NCI-H187 treated with DMSO at 0.1 percent for 48 hours (cell line): ENCODE data around the gene CMTM6.
"Not testable (repeated sequence)": the region's sequence is repeated elsewhere in the genome, so short reads cannot be mapped to it uniquely, and the experiment has no call there.

Source experiments
- DNase-seq: peaks from one replicate; lab custom pipeline; 2025; lab: John Stamatoyannopoulos, UW

The CMTM6 gene

DNA sequence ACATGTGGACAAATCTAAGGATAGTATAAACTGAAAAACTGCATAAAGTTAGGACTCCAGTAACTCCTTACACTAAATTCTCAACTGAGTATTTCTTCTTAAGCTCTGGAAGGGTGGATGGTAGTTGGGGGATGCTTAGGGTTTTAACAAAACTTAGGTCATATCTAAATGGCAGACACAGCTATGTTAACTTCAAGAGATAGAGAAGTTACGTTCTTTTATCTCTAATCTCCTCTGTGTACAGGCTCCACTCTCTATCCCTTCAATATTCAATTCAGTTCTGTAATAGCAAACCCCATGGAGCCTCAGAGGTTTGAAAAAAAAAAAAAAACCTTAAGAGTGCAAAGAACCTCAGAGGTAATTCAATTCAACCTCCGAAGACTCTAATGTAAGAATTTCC is 3.1 kb downstream of the CMTM6 start:
- DNase-seq: no peak

GRCh38 chr3:32498992-32499391 is 3.7 kb downstream of the CMTM6 start:
- DNase-seq: no peak

GRCh38 chr3:32498252-32498651 is 4.4 kb downstream of the CMTM6 start:
- no peak for DNase-seq

DNA sequence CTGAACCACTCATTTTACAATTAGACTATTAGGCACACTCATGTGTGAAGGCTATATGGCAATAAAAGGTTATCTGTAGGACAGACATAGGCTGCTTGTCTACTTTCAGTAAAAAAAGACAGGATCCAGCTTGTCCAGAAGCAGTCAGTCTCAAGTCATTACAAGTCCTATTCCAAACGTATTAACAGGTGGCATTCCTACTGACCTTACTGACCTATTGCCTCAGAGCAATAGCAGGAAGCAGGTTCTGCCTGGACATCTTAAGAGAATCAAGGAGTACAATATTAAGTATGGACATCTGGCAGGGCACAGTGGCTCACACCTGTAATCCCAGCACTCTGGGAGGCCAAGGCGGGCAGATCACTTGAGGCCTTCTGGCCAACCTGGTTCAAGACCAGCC is 7.0 kb downstream of the CMTM6 start:
- no peak for DNase-seq

DNA sequence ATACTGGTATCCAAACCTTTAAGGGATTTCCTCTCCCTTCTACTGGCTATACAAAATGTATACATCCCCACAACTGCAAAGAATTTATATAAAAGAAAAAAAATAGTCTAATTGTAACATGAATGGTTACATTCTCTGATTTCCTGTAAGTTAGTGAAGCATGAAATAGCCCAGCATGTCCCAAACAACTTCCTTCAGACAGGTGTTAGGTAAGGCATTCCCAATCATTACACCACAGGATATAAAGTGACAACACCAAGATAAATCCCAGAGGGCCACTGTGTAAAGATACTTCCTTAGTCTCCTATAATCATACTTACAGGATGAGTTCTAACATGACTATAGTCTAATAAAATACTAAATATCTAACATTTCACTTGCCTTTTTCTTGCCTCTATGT is 7.6 kb downstream of the CMTM6 start:
- DNase-seq: no peak

DNA sequence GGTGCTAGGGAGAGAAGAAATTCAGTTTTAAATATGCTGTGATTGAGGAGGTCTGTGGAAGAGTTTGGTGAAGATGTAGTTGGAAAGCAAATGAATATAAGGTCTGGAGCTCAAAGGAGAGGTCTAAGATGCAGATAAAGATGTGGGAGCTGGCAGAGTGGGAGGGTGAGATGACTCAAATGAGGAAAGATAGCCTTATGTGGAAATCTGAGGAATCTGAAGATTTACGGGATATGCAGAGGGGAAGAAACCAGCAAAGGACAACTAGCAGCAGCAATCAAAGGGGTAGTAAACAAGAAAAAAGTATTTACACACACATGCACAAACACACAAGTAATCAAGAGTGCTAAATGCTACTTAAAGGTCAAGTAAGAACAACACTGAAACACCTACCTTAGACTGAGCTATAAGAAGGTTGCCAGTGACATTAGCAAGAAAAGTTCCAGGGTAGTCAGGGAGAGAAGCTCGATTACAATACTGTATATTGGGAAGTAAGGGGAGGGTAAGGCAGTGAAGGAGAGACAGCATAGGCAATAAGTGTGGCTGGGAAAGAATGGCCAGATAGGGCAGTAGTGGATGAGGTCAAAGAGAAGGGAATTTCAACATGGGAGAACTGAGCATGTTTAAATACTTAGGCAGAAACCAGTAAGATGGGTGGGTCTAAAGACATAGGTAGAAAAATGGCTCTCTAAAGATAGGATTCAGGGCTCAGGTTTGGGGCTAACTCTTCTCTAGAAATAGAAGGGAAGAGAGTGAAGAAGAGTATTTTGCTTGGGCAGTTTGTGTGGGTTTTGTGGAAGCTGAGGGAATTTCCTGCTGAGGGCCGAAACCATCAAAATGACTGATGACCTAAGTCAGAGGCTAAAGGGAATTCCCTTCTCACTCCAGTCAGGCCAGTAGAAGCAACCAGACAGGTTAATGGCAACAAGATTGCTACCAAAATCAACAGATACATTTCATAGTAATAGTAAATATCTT is 8.9 kb downstream of the CMTM6 start:
- DNase-seq: no peak

- DNase-seq: no peak
These were observed 9.8 kb downstream of the CMTM6 start for GRCh38 chr3:32492684-32493436.

DNA sequence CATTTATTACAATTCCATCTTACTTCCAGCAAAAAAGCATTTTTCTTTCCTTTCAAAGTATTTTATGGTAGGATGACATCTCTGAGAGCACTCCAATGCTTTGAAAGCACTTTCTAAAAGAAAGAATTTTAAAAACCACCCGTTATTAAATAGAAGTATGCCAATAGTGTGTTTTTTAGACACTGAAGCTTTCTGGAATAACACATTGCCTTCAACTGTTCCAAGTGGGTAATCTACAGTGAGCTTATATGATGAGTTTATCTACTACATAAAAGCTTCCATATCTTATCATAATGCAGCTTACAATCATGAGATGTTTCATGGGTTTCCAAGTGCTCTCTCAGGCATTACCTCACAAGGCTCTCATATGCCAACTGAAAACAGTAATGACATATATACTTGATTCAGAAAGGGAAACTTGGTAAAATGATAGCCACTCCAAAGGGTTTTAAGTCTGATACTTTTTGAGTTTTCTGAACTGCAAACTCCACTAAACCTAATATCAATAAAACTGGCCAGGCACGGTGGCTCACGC is 14.1 kb downstream of the CMTM6 start:
- no peak for DNase-seq

GRCh38 chr3:32487781-32488473 is 14.7 kb downstream of the CMTM6 start:
- DNase-seq: no peak

- no peak for DNase-seq
These were observed 18.2 kb downstream of the CMTM6 start for GRCh38 chr3:32484436-32484835.

- no peak for DNase-seq
These were observed 18.9 kb downstream of the CMTM6 start for GRCh38 chr3:32483772-32484171.

DNA sequence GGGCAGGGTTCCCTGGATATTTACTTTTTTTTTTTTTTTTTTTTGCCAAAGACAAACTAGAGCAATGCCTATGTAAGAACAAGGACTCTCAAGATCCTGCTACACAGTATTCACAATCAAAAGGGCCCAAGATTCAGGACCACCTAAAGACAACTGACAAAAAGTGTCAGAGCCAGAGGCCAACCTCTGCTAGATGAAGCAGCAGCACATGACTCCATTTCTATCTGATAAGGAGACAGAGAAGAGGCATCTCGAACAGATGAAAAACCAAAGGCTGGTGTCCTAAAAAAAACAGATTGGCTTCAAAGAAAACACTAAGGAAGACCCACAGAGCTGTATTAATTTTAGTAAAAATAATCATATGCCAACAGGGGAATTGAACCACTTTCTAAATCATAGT is 20.0 kb downstream of the CMTM6 start:
- DNase-seq: no peak

DNA sequence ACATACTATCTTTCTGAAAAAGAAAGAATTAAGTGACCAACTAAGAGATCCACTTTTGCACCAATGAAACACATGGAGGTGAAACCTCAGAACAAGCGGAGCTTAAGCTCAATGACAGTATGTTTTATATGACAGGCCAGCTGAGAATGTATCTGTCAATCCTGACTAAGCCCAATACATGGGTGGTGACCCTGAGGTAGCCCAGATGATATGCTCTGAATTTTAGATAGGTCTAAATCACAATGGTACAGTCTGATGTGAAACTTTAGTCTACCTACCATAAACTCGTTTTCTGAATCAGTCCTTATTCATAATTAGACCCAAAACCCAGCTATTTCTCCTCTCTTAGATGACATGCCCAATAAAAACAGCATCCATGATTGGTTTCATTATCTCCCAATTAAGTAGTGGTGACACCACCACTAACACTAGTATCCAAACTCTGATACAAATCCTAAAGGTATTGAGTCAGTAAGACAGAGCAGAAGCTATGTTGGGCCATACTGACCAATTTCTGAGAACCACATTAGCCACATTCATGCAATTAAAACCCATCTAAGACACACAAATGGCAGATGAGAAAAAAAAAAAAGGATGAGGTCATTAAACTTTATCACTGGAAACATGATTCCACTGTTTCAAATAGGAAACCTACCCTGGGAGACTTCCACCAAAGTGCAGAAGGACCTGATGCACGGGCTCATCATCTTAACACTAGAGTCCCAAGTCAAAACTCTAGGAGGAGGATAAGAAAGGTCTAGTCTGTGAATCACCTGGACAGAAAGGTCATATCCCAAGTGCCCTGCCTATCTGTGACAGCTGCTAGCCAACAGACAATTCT is 20.6 kb downstream of the CMTM6 start:
- no peak for DNase-seq

- DNase-seq: no peak
These were observed 22.0 kb downstream of the CMTM6 start for GRCh38 chr3:32480604-32481003.

DNA sequence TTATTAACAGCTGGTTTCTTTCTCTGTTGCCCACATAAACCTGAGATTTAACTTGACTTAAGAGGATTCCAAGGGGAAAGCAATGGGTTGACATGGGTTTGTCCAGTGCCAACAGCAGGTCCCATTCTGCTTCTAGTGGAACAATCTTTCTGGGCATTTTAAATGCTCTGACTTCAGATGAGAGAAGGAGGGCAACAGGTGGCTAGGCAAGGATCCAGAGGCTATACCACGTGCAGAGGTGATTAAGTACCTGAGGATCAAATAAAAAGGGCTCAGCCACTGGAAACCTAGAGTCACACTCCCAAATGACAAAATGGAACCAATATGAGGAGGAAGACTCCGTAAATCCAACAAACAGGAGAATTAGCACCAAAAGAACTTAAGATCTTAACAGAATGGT is 28.5 kb downstream of the CMTM6 start:
- no peak for DNase-seq

- not testable (repeated sequence) for DNase-seq
These were observed 30.5 kb downstream of the CMTM6 start for GRCh38 chr3:32472151-32472550.

GRCh38 chr3:32471246-32471645 is 31.4 kb downstream of the CMTM6 start:
- no peak for DNase-seq

- DNase-seq: no peak
These were observed 32.3 kb downstream of the CMTM6 start for GRCh38 chr3:32470362-32470761.

- no peak for DNase-seq
These were observed 33.3 kb downstream of the CMTM6 start for GRCh38 chr3:32469151-32469874.

DNA sequence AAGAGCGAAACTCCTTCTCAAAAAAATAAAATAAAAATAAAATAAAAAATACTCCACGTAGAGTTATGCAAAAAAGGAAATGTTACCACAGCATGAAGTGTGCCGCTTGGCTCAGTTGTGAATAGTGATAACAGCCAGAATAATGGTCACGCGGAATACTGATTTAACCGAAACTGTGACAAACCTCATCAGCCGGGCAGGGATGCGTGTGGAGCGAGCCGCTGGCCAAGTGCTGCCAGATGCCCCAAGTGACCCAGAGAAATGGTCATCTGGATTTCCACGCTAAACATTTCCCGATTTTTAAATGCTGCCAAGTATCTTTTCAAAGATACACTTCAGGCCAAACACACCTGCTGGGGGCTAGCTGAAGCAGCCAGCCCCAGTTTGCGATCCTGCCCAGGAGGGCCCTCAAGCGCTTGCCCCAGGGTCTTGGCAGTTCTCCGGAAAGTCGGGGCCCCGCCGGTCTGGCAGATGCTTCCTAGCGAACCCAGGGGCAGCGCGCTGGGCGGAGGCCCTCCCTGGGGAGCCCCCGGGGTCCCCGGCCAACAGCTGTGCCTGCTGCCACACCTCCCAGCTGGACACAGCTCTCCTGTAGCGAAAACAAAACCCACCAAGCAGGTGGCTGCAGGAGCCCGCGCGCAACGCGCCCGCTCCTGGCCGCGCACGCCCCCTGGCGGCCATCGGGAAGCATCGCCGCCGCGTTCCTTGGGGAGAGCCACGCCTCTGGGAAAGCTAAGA is 35.1 kb downstream of the CMTM6 start:
- peak; percentile 16 for DNase-seq
